Astrocyte (in vitro differentiated cells and primary cell): Measurements from ENCODE around the gene ATP10B.

Experiments used
- EZH2 ChIP-seq: IDR thresholded peaks from 2 replicates; pipeline ENCODE4 v1.6.1; 2012; ENCODE audit warnings: mild to moderate bottlenecking, low read length, inconsistent platforms; ENCODE audit not compliant: insufficient read depth
- TF ChIP-seq, protein P1 (sequence below): IDR thresholded peaks from 2 replicates; pipeline ENCODE4 v1.5.1; 2011; ENCODE audit warnings: low read depth, mild to moderate bottlenecking, inconsistent platforms, low read length, moderate library complexity; ENCODE audit not compliant: insufficient read depth

DNA sequence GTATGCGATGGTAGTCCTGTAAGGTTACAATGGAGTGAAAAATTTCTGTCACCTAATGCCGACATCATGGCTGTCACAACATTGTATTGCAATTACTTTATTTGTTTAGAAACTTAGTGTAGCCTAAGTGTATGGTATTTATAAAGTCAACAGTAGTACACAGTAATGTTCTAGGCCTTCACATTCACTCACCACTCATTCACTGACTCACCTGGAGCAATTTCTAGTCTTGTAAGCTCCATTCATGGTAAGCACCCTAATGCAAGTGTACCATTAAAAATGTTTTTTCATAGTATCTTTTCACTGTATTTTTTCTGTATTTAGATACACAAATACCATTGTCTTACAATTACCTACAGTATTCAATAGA is 58.5 kb downstream of the ATP10B start:
- TF ChIP-seq, protein P1, sequence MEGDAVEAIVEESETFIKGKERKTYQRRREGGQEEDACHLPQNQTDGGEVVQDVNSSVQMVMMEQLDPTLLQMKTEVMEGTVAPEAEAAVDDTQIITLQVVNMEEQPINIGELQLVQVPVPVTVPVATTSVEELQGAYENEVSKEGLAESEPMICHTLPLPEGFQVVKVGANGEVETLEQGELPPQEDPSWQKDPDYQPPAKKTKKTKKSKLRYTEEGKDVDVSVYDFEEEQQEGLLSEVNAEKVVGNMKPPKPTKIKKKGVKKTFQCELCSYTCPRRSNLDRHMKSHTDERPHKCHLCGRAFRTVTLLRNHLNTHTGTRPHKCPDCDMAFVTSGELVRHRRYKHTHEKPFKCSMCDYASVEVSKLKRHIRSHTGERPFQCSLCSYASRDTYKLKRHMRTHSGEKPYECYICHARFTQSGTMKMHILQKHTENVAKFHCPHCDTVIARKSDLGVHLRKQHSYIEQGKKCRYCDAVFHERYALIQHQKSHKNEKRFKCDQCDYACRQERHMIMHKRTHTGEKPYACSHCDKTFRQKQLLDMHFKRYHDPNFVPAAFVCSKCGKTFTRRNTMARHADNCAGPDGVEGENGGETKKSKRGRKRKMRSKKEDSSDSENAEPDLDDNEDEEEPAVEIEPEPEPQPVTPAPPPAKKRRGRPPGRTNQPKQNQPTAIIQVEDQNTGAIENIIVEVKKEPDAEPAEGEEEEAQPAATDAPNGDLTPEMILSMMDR: no peak
- TF ChIP-seq EZH2: no peak
